SK-N-SH (cell line): Measurements from ENCODE around the gene PIGW.

Source experiments
- CHD2 ChIP-seq: fragments of 150-350 bp; IDR thresholded peaks from 2 replicates; pipeline ENCODE4 v1.6.1; 2018; ENCODE audit warnings: low read length; ENCODE audit not compliant: partially characterized antibody
- CTCF ChIP-seq: fragments of 200-600 bp; sonication (generic); IDR thresholded peaks from 2 replicates; pipeline ENCODE4 v1.6.1; 2017; ENCODE audit warnings: antibody characterized with exemption, mild to moderate bottlenecking, moderate library complexity
- EP300 ChIP-seq, 2 experiments: IDR thresholded peaks; 2 replicates each; pipeline versions ENCODE4 v1.4.0 to v1.6.1; 2012; ENCODE audit warnings: borderline replicate concordance in 1 of 2, low read depth in 1 of 2, low read length in 1 of 2
- MAX ChIP-seq: IDR thresholded peaks from 2 replicates; pipeline ENCODE4 v1.4.0; 2012; ENCODE audit warnings: low read depth
- MEF2A ChIP-seq: IDR thresholded peaks from 2 replicates; pipeline ENCODE4 v1.4.0; 2012; ENCODE audit warnings: low read depth, borderline replicate concordance
- MXI1 ChIP-seq: IDR thresholded peaks from 2 replicates; pipeline ENCODE4 v1.6.1; 2012; ENCODE audit warnings: mild to moderate bottlenecking, low read depth, low read length, improper control_type of control experiment
- PBX3 ChIP-seq: IDR thresholded peaks from 2 replicates; pipeline ENCODE4; 2012
- RFX5 ChIP-seq: IDR thresholded peaks from 2 replicates; pipeline ENCODE4 v1.6.1; 2012; ENCODE audit warnings: mild to moderate bottlenecking, improper control_type of control experiment, low read length
- SMC3 ChIP-seq: IDR thresholded peaks from 2 replicates; pipeline ENCODE4 v1.6.1; 2012; ENCODE audit warnings: low read depth, low read length, improper control_type of control experiment
- TAF1 ChIP-seq: IDR thresholded peaks from 2 replicates; pipeline ENCODE4 v1.6.1; 2012; ENCODE audit warnings: low read depth, mild to moderate bottlenecking, low read length, moderate library complexity, borderline replicate concordance

DNA sequence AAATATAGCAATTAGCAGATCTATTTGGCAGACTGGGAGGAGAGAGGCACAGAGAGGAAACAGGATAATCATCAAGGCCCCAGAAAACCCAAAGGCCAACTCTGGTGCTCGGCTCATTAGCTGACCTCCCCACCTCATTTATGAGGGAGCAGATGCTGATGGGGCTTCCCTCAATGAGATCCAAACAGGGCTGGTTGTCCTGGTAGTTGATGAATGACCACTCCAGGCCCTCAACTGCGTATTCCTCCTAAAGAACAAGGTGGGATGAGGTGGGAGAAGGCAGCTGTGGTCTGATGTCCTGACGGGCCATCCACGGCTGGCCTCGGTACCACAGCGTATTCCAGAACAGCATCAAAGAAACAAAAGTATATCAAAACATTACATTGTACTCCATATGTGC is 27.5 kb upstream of the PIGW start:
- TF ChIP-seq SMC3 (no peak), CTCF (no peak), MEF2A (no peak), RFX5 (no peak), MAX (no peak), MXI1 (no peak), EP300 (IDR thresholded peaks at IDR 0.05; ENCODE audit: borderline replicate concordance in 1 of 2, low read depth in 1 of 2, low read length in 1 of 2) (no peak), CHD2 (no peak), TAF1 (no peak), PBX3 (no peak)
